GM12874 (cell line): ENCODE data around the gene SDHD.

Experiments
- CTCF ChIP-seq: IDR thresholded peaks from 2 replicates; pipeline ENCODE4 v1.5.1; 2011; ENCODE audit warnings: low read depth, mild to moderate bottlenecking, control low read depth, low read length, moderate library complexity; ENCODE audit not compliant: insufficient read depth

Gene SDHD

DNA sequence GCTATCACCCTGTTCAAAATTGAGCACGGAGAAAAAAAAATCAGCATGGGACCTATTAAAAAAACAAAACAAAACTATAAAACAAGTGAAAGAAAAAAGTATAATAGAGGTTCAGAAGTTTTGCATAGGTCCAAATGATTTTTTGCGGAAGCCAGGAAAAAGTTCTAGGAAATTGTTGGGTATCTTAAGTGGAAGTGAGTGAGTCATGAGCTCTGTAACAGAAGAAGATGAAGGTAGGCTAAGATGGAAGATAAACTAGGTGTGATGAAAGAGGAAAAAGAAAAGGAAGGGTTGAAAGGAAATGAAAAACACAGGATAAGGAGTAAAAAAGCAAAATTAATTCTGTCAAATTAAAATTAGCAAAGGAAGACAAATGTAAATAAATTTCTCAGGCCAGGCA, 27.8 kb downstream of the SDHD start:
- no peak for TF ChIP-seq CTCF

DNA sequence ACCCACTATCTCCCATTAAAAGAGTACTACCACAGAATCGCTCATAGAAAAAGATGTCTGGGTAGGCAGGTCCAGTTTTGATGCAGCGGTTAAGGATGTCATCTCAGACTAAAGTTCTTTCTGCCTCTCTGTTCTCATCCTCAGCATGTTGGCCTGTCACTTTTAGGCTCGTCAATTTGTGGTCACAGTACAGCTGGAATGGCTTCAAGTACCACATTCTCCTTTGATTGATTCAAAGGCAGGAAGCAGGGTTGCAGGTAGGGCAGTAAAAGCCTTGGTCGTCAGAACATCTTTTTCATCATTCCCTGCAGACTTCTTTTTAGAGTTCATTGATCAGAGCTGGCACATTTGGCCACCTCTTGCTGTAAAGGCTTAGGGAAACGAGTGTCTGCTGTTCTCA, 28.7 kb downstream of the SDHD start:
- TF ChIP-seq CTCF, result no peak

DNA sequence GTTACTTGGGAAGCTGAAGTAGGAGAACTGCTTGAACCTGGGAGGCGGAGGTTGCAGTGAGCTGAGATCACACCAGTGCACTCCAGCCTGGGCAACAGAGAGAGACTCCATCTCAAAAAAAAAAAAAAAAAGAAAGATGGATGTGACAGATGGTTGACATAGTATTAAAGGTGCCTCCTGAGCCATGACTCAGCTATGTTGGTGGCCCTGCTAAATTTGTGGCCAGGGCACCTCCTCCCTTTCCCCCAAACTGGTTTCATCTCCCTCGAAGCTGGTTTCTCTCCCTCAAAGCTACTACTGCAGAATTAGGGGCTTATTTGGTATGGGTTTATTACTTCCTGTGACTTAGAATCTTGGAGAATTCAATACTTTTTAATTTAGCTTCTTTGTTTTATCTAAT, 31.5 kb downstream of the SDHD start:
- no peak for TF ChIP-seq CTCF

DNA sequence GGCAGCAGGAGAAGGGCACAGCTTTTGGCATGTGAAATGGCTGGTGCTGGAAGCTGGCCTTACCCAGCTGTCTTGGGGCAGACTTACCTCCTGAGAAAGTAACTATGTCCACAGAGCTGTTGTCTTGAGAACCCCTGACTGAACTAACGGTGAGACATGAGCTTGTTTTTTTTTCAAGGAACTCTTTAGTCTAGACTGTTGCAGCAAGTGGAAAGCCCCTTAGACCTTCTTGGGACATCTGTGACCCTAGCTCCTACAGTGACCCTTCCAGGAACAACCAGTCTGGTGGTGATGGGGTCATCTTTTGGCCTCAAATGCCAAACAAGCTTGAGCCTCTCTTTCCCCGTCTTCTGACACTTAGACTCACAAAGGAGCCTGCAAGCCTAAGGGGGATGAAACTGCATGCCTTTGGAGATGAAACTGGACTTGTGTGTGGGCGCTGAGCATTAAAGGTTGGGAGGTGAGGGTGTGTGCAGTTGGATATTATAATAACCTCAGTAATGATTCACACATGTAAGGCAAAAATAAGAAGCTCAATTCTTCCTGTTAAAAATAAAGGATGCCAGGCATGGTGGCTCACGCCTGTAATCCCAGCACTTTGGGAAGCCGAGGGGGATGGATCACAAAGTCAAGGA, 35.4 kb downstream of the SDHD start:
- no peak for TF ChIP-seq CTCF

DNA sequence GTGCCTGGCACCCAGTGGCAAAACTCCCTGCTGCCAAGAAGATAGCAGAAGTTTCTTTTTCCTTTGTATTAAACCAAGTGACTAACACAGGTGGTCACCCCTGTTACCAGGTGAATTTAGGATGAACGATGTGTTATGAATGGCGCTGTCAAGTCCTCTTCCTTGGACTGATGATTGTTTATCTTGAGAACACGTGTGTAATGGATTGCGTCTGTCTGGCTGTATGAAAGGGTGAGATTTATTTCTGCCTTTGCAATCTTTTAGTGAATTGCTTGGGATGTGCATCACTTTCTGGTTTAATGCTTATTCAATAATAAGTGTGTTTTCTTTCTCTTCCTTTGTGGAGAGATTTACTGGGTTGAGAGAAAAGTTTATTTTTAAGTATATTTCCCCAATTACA, 36.5 kb downstream of the SDHD start:
- TF ChIP-seq CTCF, result no peak

- no peak for TF ChIP-seq CTCF
These were observed 40.4 kb downstream of the SDHD start for GRCh38 chr11:112127056-112127455.

GRCh38 chr11:112128483-112129121, 41.9 kb downstream of the SDHD start:
- TF ChIP-seq CTCF, result no peak
